NCI-H460 (cell line): ENCODE measurements around the gene WFDC2. TPM values are rescaled to one million over a fixed set of nuclear protein-coding genes. Genes with fewer than 3 reads are reported as not detected.
"Not testable (repeated sequence)": the region's sequence is repeated elsewhere in the genome, so short reads cannot be mapped to it uniquely, and the experiment has no call there.

Experiments
- DNase-seq: peaks from one replicate; pipeline ENCODE4 v3.0.0-alpha.2; 2016; ENCODE audit warnings: low read depth; ENCODE audit errors: extremely low read depth
- total RNA-seq: library from RNA; depleted of rRNA; stranded (reverse); fragments of >200 nt; shearing (Covaris generic); gene quantifications from 2 replicates; pipeline ENCODE4 v1.2.3, GENCODE V29; 2014

The WFDC2 gene
- total RNA-seq, 1 experiment from 2014 or later, result not detected

DNA sequence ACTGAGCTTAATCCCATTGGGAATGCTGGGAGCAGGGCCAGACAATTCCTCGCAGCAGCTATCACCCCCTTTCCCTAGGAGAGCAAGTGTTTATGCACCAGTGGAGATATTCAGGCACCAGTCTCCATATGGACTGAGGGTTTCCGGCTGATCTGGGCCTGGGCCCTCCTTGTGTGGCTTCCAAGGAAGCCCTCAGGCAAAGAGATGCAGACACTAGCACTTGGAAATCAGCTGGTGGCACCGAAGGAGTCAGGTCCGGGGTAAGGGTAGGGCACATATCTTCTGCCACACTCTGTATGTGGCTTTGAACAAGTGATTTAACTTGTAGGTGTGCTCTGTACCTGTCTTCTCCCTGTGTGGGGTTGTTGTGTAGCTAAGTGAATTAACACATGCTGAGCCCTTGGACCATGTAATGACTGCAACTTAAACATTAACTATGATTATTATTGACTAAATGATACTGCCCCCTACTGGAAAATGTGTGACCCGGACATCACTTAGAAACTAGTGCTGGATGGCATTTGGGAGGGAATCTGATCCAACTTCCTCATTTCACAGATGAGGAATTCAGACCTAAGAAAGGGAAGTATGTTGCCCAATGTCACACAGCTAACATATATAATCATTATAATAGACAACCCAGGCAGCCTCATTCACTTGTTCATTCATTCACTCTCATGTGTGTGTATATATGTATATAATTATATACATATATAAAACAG, 19.3 kb upstream of the WFDC2 start:
- DNase-seq, result peak; percentile 30

DNA sequence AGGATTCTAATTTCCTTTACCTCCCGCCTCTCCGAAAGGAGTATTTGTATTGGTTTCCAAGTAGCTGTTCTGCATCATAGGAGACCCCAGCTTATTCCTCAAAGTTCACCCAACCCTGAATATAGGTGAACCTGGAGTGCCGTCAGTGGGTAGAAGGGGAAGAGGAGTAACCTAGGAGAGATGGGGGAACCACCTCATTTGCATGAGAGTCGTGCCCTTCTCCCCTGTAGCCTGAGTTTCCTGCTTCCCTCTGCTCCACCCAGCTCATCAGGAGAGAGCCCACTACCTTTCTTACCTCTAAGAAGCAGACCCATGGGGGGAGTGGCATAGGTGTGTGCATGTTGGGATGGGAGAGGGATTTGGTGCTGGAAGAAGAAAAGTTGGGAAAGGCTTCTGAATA, 17.3 kb upstream of the WFDC2 start:
- no peak for DNase-seq

DNA sequence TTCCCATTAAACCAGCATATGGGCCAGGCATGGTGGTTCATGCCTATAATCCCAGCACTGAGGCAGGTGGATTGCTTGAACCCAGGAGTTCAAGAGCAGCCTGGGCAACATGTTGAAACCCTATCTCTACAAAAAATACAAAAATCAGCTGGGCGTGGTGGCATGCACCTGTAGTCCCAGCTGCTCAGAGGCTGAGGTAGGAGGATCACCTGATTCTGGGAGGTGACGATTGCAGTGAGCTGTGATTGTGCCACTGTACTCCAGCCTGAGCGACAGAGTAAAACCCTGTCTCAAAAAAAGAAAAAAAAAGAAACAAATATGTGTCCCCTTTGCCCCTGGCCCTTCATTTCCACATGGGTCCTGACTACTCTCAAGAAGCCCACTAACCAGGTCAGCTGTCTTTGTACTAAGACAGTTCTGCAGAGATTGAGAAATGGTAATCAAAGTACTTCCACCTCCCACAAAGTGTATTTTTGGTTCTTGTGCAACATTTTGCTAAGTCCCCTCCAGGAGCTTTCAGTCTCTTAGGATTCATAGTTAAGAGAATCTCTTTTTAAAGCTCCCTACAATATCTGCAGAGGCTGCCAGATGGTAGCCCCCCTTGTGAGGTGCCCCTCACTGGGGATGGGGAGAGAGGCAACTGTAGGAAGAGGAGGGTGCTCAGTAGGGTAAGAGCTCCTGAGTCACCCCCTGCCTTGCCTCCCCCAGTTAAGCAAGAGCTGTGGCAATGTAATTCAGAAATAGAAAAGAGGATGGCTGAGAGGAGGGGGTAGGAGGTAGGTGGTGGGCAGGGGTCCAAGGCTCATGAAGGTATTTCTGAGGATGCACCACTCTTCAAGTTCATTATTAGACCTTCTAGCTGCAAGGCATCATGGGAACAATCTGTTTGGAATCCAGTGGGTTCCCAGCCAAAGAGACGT, 16.5 kb upstream of the WFDC2 start:
- DNase-seq, result no peak

DNA sequence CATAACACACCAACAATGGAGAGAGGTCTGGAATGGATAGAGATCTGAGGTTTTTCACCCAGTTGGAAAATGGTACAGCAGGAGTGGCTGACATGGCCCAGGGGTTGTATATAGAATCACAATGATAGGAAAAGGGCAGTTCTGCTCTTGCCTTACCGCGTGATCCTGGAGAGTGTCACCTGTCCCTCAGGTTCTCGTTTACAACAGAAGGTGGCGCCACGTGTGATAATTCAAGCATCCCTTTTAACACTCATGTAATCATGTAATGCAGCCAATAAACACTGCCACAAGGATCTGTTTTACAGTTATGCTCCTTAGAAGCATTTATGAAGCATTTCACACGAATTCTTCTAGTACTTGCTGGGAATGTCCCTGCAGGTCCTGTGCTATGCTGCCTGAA, 12.9 kb upstream of the WFDC2 start:
- peak; percentile 20 for DNase-seq

DNA sequence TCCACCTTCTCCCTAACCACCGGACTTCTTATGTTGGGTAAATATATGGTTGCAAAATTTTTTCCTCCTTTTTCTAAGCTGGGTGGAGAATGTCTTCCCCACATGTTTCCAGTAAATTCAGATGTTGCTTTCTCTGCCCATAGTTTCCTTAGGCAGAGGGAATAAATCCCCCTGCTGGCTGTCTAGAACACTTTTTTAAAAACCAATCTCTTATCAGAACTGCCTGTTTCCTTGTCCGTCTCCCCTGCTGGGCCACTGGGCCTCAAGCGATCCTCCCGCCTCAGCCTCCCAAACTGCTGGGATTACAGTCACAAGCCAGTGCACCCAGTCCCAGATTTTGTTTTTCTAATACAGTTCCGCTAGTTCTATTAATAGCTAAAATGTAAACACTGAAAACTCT, 9.9 kb upstream of the WFDC2 start:
- no peak for DNase-seq

DNA sequence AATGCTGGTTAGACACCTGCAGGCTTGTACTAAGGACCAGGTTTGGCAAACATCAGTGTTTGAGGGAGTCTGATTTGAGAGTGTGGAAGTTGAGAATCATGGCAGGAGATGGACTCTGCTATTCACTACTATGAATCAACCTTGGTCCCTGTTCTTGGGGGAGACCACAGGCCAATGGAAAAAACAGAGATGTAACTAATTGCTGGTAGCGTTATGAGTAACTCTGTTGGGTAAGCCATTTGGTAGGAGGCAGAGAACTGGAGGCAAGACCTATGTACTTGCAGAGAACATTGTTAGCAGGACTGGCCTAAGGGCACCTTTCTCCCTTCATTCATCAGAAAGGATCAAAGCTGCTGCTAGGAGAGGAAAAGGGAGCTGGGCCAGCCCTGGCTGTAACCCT, 8.3 kb upstream of the WFDC2 start:
- no peak for DNase-seq

DNA sequence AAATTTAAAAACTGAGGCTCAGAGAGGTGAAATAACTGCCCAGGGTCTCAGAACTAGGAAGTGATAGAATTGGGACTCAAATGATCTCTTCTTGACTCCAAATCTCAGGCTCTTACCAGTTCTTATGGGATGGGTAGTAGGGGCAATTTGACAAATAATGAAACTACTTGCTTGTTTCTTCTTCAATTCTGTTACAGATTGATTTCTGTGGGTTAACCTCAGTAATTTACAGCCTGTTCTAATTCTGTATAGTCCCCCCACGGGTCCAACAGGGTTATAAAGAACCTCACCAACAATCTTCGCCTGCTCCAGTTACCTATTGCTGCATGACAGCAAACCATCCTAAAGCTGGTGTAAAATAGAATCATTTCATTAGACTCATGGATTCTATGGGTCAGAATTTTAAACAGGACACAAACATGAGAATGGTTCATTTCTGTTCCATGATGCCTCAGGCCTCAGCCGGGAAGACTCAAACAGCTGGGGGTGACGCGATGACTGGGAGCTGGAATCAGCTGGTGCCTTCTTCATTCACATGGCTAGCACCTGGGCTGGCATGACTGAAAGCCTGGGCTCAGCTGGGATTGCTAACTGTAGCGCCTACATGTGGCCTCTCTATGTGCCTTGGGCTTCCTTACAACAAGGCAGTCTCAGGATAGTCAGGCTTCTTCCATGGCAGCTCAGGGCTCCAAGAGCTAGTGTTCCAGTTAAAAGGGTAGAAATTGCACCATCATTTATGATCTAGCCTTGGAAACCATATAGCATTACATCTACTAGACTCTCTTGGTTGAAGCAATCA, 6.6 kb upstream of the WFDC2 start:
- DNase-seq, result no peak

DNA sequence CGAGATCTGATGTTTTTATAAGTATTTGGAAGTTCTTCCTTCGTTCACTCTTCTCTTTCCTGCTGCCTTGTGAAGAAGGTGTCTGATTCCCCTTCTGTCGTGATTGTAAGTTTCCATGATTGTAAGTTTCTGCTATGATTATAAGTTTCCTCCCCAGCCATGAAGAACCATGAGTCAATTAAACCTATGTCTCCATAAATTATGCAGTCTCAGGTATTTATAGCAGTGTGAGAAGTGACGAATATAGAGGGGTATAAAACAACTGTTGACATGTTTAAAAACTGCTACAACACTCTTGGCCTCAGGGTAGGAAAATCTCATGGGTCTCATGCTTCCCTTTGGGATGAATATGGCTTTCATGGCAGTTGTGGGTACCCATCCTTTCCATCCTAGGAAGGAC, 5.8 kb upstream of the WFDC2 start:
- DNase-seq, result no peak

DNA sequence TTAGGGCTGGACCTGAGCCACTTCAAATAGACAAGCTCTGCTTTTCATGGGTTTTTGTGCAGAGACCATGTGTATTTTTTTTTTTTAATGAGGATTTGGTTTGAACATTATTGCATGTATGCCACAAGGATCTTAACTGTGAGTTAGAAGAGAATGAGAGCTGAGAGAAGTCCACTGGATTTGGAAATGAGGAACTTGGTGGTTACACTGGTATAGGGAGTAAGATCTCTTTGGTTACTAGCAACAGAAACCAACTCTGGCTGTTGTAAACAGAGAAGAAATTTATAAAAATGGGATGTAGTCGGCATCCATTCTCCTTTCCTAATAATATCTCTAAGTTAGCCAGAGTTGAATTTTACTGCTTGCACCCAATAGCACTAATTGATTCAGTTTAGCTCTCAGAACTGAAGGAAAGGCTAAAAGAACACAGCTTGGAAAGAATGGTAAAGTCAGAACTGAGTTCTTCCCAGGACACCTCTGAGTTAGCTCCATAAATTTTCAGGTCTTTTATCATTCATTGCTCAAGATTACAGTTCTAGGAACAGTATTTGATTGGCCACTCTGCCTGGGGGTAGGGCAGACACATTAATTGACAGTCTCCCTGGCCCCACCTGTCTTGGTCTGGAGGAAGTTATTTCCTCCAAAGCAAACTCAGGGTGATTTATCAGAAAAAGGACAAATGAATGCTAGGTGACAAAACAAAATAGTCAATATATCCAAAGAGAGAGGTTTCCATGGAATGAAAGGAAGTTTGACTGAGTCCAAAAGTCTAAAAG, 3.9 kb upstream of the WFDC2 start:
- no peak for DNase-seq

DNA sequence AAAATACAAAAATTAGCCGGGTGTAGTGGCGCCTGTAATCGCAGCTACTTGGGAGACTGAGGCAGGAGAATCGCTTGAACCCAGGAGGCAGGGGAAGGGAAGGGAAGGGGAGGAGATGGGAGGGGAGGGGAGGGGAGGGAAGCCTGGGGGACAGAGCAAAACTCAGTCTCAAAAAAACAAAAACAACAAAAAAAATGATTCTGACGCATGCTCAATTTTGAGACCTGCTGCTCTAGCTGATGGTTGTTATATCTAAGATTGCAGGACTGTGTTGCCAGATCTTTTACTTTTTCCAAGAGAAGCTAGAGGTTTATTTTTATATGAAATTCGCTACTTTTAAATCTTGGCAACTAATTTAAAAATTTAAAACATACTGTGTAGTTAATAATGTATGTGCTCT, 2.4 kb upstream of the WFDC2 start:
- DNase-seq, result no peak

DNA sequence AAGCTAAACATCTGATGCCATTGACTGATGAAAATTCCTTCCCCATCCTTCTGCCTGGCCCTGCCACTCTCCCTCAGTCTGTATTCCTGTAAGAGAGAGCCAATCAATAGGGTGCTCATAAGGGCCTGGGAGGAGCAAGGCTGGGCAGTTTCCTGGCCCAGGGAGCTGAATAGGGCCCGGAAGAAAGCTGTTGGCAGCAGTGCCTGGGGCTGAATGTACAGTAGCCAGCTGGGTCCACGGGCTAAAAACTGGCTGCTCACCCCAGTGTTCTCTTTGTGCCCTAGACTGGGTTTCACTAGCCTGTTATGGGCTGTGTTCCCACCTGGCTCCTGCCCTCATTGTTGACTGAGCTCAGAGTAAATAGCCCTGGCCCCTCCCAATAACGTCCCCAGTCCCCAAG, 1.7 kb upstream of the WFDC2 start:
- DNase-seq, result no peak

DNA sequence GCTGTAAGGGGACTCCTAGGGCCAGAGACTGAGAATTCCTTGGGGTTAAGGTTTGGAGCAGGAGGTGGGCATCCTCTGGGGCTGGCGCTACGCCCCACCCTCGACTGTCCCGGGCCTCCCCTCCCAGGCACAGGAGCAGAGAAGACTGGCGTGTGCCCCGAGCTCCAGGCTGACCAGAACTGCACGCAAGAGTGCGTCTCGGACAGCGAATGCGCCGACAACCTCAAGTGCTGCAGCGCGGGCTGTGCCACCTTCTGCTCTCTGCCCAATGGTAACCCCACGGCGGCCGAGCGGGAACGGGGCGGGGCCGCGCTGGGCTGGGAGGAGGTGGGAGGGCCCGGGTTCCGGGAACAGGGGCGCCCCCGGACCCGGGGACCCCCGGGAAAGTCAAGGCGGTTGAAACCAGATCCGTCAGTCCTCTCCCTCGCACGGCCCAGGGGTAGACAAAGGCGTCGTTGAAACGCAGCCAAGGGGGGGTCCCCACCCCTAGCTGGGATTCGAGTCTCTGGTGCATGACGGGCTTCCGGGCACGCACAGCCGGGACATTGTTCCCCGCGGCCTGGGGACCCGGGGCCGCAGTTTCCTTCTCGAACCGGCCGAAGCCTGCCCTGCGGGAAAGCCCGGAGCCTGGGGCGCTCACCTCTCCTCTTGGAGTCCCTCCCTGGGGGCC, 844 bp downstream of the WFDC2 start:
- no peak for DNase-seq

DNA sequence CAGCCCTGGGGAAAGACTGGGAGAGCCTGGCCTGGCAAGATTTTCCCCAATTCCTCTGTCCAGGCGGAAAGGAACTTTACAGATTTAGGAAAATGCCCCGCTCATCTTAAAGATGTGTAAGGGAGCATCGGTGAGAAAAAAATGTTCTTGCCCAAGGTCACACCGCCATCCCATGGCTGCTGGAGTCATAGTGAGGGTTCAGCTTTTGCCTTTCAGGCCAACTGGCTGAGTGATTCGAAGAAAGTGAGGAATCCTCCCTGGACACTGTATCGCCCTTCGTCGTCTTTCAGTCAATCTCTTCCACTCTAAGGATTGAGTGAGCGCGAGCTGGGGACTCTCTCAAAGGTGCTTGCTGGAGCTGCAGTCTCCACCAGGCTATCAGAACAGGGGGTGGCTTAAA, 1.4 kb downstream of the WFDC2 start:
- no peak for DNase-seq

DNA sequence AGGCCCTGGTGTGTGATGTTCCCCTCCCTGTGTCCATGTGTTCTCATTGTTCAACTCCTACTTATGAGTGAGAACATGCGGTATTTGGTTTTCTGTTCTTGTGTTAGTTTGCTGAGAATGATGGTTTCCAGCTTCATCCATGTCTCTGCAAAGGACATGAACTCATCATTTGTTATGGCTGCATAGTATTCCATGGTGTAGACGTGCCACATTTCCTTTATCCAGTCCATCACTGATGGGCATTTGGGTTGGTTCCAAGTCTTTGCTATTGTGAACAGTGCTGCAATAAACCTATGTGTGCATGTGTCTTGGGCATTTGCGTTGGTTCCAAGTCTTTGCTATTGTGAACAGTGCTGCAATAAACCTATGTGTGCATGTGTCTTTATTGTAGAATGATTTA, 2.7 kb downstream of the WFDC2 start:
- not testable (repeated sequence) for DNase-seq

DNA sequence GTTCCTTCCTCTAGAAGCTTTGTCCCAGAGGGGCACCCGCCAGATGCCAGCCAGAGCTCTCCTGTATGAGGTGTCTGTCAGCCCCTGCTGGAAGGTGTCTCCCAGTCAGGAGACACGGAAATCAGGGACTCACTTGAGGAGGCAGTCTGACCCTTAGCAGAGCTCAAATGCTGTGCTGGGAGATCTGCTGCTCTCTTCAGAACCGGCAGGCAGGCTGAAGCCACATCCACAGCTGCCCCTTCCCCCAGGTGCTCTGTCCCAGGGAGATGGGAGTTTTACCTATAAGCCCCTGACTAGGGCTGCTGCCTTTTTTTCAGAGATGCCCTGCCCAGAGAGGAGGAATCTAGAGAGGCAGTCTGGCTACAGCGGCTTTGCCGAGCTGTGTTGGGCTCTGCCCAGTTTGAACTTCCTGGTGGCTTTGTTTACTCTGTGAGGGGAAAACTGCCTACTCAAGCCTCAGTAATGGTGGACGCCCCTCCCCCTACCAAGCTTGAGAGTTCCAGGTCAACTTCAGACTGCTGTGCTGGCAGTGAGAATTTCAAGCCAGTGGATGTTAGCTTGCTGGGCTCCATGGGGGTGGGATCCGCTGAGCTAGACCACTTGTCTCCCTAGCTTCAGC, 8.1 kb downstream of the WFDC2 start:
- DNase-seq, result not testable (repeated sequence)

DNA sequence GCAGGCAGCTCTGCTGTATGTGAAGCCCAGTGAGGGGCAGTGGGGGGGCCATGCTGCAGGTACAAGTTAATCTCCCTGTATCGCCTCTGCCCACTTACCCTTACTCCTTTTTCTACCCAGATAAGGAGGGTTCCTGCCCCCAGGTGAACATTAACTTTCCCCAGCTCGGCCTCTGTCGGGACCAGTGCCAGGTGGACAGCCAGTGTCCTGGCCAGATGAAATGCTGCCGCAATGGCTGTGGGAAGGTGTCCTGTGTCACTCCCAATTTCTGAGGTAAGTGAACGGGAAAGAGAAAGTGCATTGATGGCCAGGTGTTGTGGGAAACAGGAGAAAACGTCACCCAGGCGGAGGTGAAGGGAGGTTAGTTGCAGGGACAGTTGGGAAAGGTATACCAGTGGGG, 10.3 kb downstream of the WFDC2 start:
- no peak for DNase-seq

DNA sequence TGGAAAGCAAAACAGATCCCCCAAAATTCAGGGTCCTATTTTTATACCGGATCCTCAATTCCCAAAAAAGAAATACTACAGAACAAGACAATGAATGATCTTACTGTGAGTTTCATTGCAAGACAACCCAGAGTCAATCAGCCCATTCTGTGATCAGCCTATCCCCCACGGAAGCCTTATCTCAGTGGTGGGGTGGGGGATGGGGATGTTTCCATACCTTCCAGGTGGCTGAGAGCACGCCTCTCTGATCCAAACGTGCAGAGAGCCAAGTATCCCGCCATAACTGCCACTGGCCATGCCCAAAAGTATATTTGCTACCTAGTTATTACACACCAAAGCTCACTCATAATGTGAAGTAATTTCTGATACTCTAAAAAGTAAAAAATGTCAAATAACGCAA, 15.1 kb downstream of the WFDC2 start:
- DNase-seq, result no peak

DNA sequence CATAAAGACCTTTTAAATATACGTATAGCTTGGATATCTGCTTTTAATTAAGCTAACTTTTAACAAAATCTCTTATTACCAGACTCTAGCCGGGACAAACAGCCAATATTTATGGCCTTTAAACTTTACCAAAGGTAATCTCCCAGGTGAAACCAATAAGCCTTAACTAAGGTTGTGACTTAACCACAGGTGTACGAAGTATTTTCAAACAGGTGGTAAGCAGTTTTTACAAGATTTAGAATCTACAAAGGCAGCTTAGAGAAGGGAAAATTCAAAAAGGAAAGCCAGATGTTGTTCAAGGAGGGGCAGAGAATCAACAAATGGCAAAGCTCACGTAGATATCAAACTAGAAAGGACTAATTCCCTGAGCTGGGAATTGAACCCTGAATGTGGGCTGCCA, 15.8 kb downstream of the WFDC2 start:
- no peak for DNase-seq

DNA sequence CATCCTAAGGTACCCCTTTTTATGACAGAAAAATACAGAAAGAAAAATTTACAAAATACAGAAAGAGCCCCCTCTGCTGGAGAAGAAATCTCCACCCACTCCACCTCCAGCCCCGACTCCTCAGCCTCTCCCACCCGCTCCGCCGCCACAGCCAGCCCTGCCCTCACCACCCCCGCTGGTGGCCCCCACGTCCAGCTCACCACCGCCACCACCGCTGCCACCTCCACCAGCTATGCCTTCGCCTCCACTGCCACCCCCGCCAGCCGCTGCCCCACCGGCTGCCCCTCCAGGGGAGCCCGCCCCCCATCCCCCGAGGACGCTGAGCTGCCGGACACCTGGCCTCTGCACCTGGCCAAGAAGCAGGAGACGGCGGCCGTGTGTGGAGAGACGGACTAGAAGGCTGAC, 17.7 kb downstream of the WFDC2 start:
- no peak for DNase-seq
